Stimulated activated memory B cell treated with anti-CD40 and anti-IgM and Interleukin-4, amounts not matched to agents 10 μg/mL and 1 μg/mL and 100 μg/mL, for 72 hours (primary cell): ENCODE data around the gene AFAP1.

Source experiments
- ATAC-seq: fragments of 150-1000 bp; cut with Tn5 transposase; 2 replicates; pipeline ENCODE4 v1.10.0; 2021
- H3K27ac Mint-ChIP-seq: one replicate; pipeline ENCODE4 v1.8.0; 2022; ENCODE audit warnings: mild to moderate bottlenecking, mixed read lengths
- H3K27me3 Mint-ChIP-seq: one replicate; pipeline ENCODE4 v1.8.0; 2022; ENCODE audit warnings: mixed read lengths
- H3K36me3 Mint-ChIP-seq: one replicate; pipeline ENCODE4 v1.8.0; 2022; ENCODE audit warnings: mixed read lengths
- H3K4me1 Mint-ChIP-seq: one replicate; pipeline ENCODE4 v1.8.0; 2022; ENCODE audit warnings: mixed read lengths
- H3K4me3 Mint-ChIP-seq: one replicate; pipeline ENCODE4 v1.8.0; 2022; ENCODE audit warnings: mild to moderate bottlenecking, moderate library complexity, mixed read lengths
- H3K9me3 Mint-ChIP-seq: one replicate; pipeline ENCODE4 v1.8.0; 2022; ENCODE audit warnings: mixed read lengths

AFAP1 gene

GRCh38 chr4:7901311-7901885, 38.3 kb downstream of the AFAP1 start:
- H3K4me3 Mint-ChIP-seq: no peak overlapping the region
- ATAC-seq: no peak
- no peaks in the 10 kb centered on the region for H3K36me3 Mint-ChIP-seq
- peaks cover 2% of the 10 kb centered on the region for H3K9me3 Mint-ChIP-seq
- H3K27me3 Mint-ChIP-seq: peaks cover 44% of the 10 kb centered on the region
- no peak overlapping the region for H3K27ac Mint-ChIP-seq
- H3K4me1 Mint-ChIP-seq: no peaks in the 10 kb centered on the region

GRCh38 chr4:7900334-7900909, 39.2 kb downstream of the AFAP1 start:
- Mint-ChIP-seq H3K4me1 (no peaks in the 10 kb centered on the region), H3K27ac (no peak overlapping the region), H3K36me3 (no peaks in the 10 kb centered on the region), H3K4me3 (no peak overlapping the region), H3K27me3 (peaks cover 44% of the 10 kb centered on the region), H3K9me3 (peaks cover 2% of the 10 kb centered on the region)
- ATAC-seq: no peak

DNA sequence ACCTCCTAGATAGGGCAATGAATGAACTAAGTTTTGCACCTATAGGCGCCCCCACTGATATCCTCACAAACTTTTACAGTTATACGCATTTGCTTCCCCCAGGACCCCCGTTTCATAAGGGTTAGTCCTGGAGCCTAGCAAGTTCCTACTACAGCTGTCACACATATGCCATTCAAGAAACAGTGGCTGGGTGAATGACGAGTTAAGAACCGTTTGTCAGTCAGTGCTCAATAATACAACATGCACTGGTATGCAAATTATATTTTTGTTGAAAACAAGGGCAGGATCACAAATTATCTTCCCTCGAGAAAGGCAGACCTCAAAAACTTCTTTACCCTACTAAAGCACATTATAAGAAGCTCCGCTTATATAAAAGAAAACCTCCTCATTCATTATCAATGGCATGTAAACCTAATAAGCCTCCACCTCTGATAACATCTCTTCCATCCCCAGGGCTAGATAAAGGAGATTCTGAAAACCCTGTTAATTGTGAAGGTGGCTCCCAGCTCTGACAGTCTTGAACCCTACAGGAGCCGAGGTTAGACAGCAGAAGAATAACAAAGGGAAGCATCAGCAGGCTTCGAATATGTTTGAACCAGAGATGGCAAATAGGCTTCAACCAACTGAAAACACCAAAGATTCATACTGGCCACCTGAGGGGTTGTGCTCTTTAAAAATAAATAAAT, 40.3 kb downstream of the AFAP1 start:
- H3K4me3 Mint-ChIP-seq: no peak overlapping the region
- H3K27me3 Mint-ChIP-seq: peaks cover 44% of the 10 kb centered on the region
- H3K4me1 Mint-ChIP-seq: no peaks in the 10 kb centered on the region
- ATAC-seq: no peak
- H3K27ac Mint-ChIP-seq: no peak overlapping the region
- H3K36me3 Mint-ChIP-seq: no peaks in the 10 kb centered on the region
- peaks cover 2% of the 10 kb centered on the region for H3K9me3 Mint-ChIP-seq

DNA sequence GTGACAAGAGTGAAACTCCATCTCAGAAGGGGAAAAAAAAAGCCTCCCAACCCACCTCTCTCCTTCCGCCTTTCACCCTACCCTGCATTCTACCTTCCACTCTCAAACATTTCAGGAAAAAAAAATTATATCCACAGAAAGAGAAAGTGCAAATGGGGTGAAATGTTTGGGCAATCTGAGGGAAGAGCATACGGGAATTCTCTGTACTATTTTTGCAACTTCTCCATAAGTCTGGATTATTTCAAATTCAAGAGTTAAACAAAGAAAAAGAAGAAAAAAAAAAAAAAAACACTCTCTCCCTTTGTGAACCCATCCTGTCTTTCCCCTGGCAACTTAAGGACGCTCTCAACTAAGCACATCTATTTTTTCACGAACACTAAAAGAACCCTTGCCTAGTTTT, 41.3 kb downstream of the AFAP1 start:
- Mint-ChIP-seq H3K4me1 (no peaks in the 10 kb centered on the region), H3K27ac (no peak overlapping the region), H3K27me3 (peaks cover 44% of the 10 kb centered on the region), H3K36me3 (no peaks in the 10 kb centered on the region), H3K4me3 (no peak overlapping the region), H3K9me3 (peaks cover 2% of the 10 kb centered on the region)
- no peak for ATAC-seq

- H3K4me3 Mint-ChIP-seq: no peak overlapping the region
- H3K36me3 Mint-ChIP-seq: no peaks in the 10 kb centered on the region
- H3K9me3 Mint-ChIP-seq: peaks cover 2% of the 10 kb centered on the region
- no peak for ATAC-seq
- H3K27me3 Mint-ChIP-seq: peaks cover 39% of the 10 kb centered on the region
- no peaks in the 10 kb centered on the region for H3K4me1 Mint-ChIP-seq
- no peak overlapping the region for H3K27ac Mint-ChIP-seq
These were observed 41.9 kb downstream of the AFAP1 start for GRCh38 chr4:7897811-7898210.

DNA sequence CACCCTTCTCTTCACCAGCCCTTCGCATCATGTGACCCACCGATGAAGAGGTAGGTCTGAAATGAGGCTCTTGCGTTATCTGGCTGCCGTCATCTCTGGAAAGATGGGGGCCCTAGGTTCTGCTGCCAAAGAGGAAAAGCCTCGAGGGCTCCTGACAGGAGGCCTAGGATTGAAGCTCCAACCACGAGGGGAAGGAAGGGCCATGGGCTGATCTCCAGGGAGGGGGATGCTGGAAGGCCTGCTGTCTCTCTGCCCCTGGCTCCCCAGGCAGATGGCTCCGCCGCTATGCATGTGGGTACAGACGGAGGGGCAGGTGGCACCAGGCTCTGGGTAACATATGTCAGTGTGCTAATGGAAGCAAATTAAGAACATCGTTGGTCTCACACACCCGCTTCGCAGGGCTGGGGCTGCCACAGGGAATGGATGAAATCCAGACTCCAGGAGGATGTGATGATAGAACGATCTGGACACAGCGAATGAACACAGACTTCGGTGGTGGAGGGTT, 44.9 kb downstream of the AFAP1 start:
- Mint-ChIP-seq H3K27me3 (peaks cover 23% of the 10 kb centered on the region), H3K36me3 (no peaks in the 10 kb centered on the region), H3K4me1 (no peaks in the 10 kb centered on the region), H3K27ac (no peak overlapping the region), H3K9me3 (peaks cover 2% of the 10 kb centered on the region), H3K4me3 (no peak overlapping the region)
- ATAC-seq: peak; percentile 12

GRCh38 chr4:7894098-7894676, 45.5 kb downstream of the AFAP1 start:
- H3K4me1 Mint-ChIP-seq: no peaks in the 10 kb centered on the region
- H3K9me3 Mint-ChIP-seq: peaks cover 2% of the 10 kb centered on the region
- no peak overlapping the region for H3K27ac Mint-ChIP-seq
- ATAC-seq: no peak
- H3K4me3 Mint-ChIP-seq: no peak overlapping the region
- no peaks in the 10 kb centered on the region for H3K36me3 Mint-ChIP-seq
- peaks cover 23% of the 10 kb centered on the region for H3K27me3 Mint-ChIP-seq

DNA sequence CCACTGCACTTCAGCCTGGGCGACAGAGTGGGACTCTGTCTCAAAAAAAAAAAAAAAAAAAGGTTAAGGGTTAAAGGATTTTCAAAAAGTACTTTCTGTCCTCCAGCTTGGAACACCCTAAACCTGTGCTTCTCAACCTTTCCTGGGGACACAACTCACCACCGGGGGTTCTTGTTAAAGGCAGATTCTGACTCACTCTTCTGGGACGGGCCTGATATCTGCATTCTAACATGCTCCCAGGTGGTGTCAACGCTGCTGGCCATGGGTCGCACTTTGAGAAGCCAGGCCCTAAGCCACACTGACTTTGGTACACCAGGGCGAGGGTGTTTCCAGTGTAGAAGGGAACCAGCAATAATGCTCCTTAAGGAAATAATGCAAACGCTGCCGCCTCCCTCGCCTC, 46.1 kb downstream of the AFAP1 start:
- peaks cover 2% of the 10 kb centered on the region for H3K9me3 Mint-ChIP-seq
- H3K4me3 Mint-ChIP-seq: no peak overlapping the region
- no peaks in the 10 kb centered on the region for H3K4me1 Mint-ChIP-seq
- peaks cover 22% of the 10 kb centered on the region for H3K27me3 Mint-ChIP-seq
- no peak for ATAC-seq
- no peak overlapping the region for H3K27ac Mint-ChIP-seq
- H3K36me3 Mint-ChIP-seq: no peaks in the 10 kb centered on the region

DNA sequence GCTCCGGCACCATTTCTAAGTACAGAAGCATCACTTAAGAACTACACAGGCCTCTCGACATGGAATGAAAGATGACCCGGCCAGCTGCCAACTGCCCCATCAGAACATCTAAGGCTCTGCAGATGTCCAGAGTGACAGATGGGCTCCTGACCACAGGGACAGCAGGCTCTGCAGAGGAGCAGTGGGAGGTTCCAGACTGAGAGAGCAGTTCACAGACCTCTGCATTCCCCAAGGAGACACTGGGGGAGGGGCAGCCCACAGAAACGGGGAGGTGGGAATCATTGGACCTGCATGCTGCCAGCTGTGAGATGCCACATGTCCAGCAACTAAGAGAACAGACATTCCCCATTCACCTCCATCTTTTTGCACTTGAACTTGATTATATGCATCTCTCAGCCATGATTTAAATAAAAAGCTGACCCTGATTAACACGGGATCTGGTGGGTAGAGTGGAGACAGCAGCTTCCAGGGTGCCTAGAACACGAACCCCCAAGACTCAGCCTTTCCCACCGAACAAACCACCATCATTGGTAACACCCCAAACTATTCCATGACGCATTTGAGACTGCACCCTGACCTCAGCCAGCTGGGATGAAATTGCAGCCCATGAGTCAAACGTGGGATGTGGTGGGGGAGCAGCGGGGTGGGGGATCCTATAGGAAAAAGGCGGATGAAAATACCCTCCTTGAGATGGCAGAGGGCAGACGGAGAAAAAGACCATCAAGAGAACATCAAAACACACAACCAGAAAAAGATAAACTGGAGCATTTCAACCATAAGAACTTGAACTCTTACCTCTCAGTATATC, 47.2 kb downstream of the AFAP1 start:
- peaks cover 5% of the 10 kb centered on the region for H3K9me3 Mint-ChIP-seq
- H3K27ac Mint-ChIP-seq: no peak overlapping the region
- peaks cover 16% of the 10 kb centered on the region for H3K27me3 Mint-ChIP-seq
- no peak overlapping the region for H3K4me3 Mint-ChIP-seq
- H3K4me1 Mint-ChIP-seq: no peaks in the 10 kb centered on the region
- H3K36me3 Mint-ChIP-seq: no peaks in the 10 kb centered on the region
- no peak for ATAC-seq

DNA sequence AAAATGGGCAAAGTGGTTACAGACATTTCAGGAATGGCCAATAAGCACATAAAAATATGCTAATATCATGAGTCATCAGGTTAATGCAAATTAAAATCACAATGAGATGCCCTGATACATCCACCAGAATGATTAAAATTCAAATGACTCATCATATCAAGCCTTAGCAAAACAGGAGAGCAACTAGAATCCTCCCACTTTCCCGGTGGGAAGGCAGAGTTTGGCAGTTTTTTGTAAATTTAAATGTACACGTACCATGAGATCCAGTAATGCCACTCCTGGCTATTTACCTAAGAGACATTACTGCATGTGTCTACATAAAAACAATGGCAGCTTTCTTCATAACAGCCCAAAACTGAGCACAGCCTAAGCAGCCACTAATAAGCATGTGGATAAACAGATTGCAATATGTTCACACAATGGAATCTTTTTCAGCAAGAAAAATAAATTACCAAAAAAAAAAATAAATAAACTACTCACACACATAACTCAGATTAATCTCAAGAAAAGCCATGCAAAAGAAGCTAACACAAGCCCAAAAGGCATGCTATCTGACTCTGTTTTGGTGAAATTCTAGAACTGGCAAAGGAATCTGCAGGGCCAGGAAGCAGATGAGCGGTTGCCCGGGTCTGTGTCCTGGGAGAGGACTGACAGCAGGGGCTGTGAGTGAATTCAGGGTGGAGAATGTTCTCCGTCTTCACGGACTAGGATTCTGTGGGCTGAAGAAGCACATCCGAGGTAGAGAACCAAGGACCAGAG, 48.8 kb downstream of the AFAP1 start:
- ATAC-seq: no peak
- Mint-ChIP-seq H3K9me3 (peaks cover 5% of the 10 kb centered on the region), H3K4me1 (no peaks in the 10 kb centered on the region), H3K27ac (no peak overlapping the region), H3K36me3 (no peaks in the 10 kb centered on the region), H3K4me3 (no peak overlapping the region), H3K27me3 (peaks cover 15% of the 10 kb centered on the region)

GRCh38 chr4:7887436-7887835, 52.2 kb downstream of the AFAP1 start:
- H3K4me3 Mint-ChIP-seq: no peak overlapping the region
- peaks cover 25% of the 10 kb centered on the region for H3K27me3 Mint-ChIP-seq
- no peaks in the 10 kb centered on the region for H3K36me3 Mint-ChIP-seq
- H3K4me1 Mint-ChIP-seq: no peaks in the 10 kb centered on the region
- no peak overlapping the region for H3K27ac Mint-ChIP-seq
- ATAC-seq: no peak
- peaks cover 5% of the 10 kb centered on the region for H3K9me3 Mint-ChIP-seq

- Mint-ChIP-seq H3K27ac (no peak overlapping the region), H3K9me3 (peaks cover 5% of the 10 kb centered on the region), H3K27me3 (peaks cover 28% of the 10 kb centered on the region), H3K4me3 (no peak overlapping the region), H3K36me3 (no peaks in the 10 kb centered on the region), H3K4me1 (no peaks in the 10 kb centered on the region)
- ATAC-seq: no peak
These were observed 53.4 kb downstream of the AFAP1 start for GRCh38 chr4:7886007-7886973.

DNA sequence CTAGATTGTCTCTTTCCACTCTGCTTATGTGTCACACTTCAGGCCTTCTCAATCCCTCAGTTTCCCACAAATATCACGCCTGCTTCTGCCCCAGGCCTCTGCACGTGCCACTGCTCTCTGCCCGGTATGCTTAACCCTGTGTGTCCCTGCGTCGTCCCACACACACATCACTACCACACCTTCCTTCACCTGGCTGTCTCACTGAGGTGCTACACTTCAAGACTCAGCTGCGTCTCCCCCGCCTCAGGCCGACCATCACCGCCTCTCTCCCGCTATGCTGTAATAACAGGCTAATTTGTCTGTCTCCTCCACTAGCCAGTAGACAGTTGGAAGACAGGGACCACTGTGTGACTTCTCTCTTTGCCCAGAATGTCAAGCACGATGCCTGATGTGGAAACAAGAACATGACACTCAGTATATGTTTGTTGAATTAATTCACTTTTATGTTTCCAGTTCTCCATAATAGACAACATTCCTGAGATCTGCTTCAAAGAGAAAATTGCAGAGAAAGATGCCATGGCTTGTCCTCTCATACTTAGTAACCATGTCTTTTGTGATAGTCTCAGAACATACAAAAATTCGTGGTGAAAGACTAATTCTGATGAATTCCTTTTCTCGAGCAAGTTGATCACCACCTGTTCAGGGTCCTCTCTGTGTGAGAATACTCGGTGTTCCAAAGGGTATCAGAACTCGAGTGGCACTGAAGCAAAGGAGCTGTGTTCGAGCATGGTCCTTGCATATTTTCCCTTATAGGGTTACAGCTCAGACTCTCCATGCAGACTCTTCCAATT, 54.2 kb downstream of the AFAP1 start:
- Mint-ChIP-seq H3K9me3 (peaks cover 5% of the 10 kb centered on the region), H3K4me3 (no peak overlapping the region), H3K4me1 (no peaks in the 10 kb centered on the region), H3K27me3 (peaks cover 33% of the 10 kb centered on the region), H3K27ac (no peak overlapping the region), H3K36me3 (no peaks in the 10 kb centered on the region)
- no peak for ATAC-seq
